22Rv1 (cell line): ENCODE measurements around the gene ARHGAP26.

ENCODE experiments used
- ZFX ChIP-seq: fragments of 450-650 bp; IDR thresholded peaks from 2 replicates; pipeline ENCODE4 v1.6.1; 2017; ENCODE audit warnings: antibody characterized with exemption, borderline replicate concordance
- TF ChIP-seq, protein P1 (sequence below): fragments of 450-650 bp; IDR thresholded peaks from 2 replicates; pipeline ENCODE4 v1.5.1; 2017; ENCODE audit warnings: mild to moderate bottlenecking

DNA sequence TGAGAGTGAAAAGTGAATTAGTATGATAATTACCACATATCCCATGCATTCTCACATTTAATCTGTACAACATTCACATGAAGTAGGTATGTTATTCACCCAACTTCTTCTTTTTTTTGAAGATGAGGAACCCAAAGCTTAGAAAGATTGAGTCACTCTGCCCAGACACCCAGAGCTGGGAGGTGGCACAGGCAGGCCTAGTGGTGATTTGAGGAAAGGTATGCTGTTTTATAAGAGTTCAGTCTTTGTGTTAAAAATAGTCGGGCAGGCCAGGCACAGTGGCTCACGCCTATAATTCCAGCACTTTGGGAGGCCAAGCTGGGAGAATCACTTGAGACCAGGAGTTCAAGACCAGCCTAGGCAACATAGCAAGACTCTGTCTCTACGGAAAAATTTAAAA, 348.0 kb downstream of the ARHGAP26 start:
- TF ChIP-seq, protein P1, sequence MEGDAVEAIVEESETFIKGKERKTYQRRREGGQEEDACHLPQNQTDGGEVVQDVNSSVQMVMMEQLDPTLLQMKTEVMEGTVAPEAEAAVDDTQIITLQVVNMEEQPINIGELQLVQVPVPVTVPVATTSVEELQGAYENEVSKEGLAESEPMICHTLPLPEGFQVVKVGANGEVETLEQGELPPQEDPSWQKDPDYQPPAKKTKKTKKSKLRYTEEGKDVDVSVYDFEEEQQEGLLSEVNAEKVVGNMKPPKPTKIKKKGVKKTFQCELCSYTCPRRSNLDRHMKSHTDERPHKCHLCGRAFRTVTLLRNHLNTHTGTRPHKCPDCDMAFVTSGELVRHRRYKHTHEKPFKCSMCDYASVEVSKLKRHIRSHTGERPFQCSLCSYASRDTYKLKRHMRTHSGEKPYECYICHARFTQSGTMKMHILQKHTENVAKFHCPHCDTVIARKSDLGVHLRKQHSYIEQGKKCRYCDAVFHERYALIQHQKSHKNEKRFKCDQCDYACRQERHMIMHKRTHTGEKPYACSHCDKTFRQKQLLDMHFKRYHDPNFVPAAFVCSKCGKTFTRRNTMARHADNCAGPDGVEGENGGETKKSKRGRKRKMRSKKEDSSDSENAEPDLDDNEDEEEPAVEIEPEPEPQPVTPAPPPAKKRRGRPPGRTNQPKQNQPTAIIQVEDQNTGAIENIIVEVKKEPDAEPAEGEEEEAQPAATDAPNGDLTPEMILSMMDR = no peak
- TF ChIP-seq ZFX = no peak
